H1 (cell line): ENCODE measurements around the gene TMEM221. TPM values are rescaled to one million over a fixed set of nuclear protein-coding genes. Genes with fewer than 3 reads are reported as not detected.

ENCODE experiments used
- CTCF ChIA-PET: fragments of 300-600 bp; sonication (Branson Sonifier 250); formaldehyde crosslinking; loops from one replicate; lab custom pipeline; 2021; ENCODE audit not compliant: partially characterized antibody; lab: Charles Lee
- POLR2A ChIA-PET: fragments of 300-600 bp; sonication (Branson Sonifier 250); formaldehyde crosslinking; loops from one replicate; lab custom pipeline; 2021; ENCODE audit warnings: inconsistent platforms; ENCODE audit not compliant: partially characterized antibody; lab: Charles Lee
- DNase-seq, 2 experiments: peaks; one replicate each; pipeline versions ENCODE4 v3.0.0 to v3.0.0-alpha.2; 2010 to 2022; ENCODE audit warnings: low spot score in 2 of 2, low read depth in 1 of 2, mixed read lengths in 1 of 2
- FAIRE-seq: peaks from 2 replicates; lab custom pipeline; 2011; peaks lifted over from hg19 to GRCh38; lab: Jason Lieb, UNC
- H2AFZ ChIP-seq: 2 replicates; pipeline ENCODE4 v1.8.1; 2012; ENCODE audit warnings: low read length, inconsistent platforms
- H2AK5ac ChIP-seq: 2 replicates; pipeline ENCODE4 v1.6.1; 2013; ENCODE audit warnings: low read depth, low read length
- H2BK120ac ChIP-seq: replicated peaks from 2 replicates; pipeline ENCODE3; 2013; ENCODE audit warnings: low read depth, low read length, inconsistent platforms
- H2BK12ac ChIP-seq: 2 replicates; pipeline ENCODE4 v1.6.1; 2013; ENCODE audit warnings: low read depth, low read length
- H2BK15ac ChIP-seq: 2 replicates; pipeline ENCODE4 v1.6.1; 2013; ENCODE audit warnings: low read length
- H2BK20ac ChIP-seq: 2 replicates; pipeline ENCODE4 v1.6.1; 2013; ENCODE audit warnings: low read length
- H2BK5ac ChIP-seq: 2 replicates; pipeline ENCODE4 v1.6.1; 2013; ENCODE audit warnings: low read depth, low read length
- H3K14ac ChIP-seq: 2 replicates; pipeline ENCODE4 v1.6.1; 2013; ENCODE audit warnings: inconsistent platforms; ENCODE audit not compliant: insufficient read length
- H3K18ac ChIP-seq: 2 replicates; pipeline ENCODE4 v1.6.1; 2013; ENCODE audit warnings: low read length; ENCODE audit errors: extremely low read depth
- H3K23ac ChIP-seq: 2 replicates; pipeline ENCODE4 v1.6.1; 2013; ENCODE audit warnings: inconsistent platforms; ENCODE audit not compliant: insufficient read length
- H3K23me2 ChIP-seq: 2 replicates; pipeline ENCODE4 v1.6.1; 2013; ENCODE audit warnings: low read depth, low read length
- H3K27ac ChIP-seq: 2 replicates; pipeline ENCODE4 v1.6.1; 2011; ENCODE audit warnings: low read depth, low read length, inconsistent platforms
- H3K27me3 ChIP-seq, 4 experiments: replicated peaks in 1 of 4; 1 replicate in 1 of 4; 2 replicates in 3 of 4; pipeline versions ENCODE4 v1.6.1 to v1.8.1; 2011 to 2013; ENCODE audit warnings: low read length in 3 of 4, mild to moderate bottlenecking in 3 of 4, inconsistent platforms in 2 of 4, mixed read lengths in 2 of 4, moderate library complexity in 1 of 4; ENCODE audit not compliant: control insufficient read depth in 3 of 4, insufficient read depth in 3 of 4; ENCODE audit errors: extremely low read depth in 1 of 4
- H3K36me3 ChIP-seq, 4 experiments: 2 replicates each; pipeline versions ENCODE4 v1.6.1 to v1.8.1; 2011 to 2013; ENCODE audit warnings: mild to moderate bottlenecking in 4 of 4, low read length in 3 of 4, moderate library complexity in 2 of 4, control low read depth in 1 of 4, inconsistent platforms in 1 of 4; ENCODE audit not compliant: insufficient read depth in 4 of 4, control insufficient read depth in 2 of 4
- H3K4ac ChIP-seq: replicated peaks from 2 replicates; pipeline ENCODE3; 2013; ENCODE audit warnings: low read length, low read depth, mixed read lengths, inconsistent platforms; ENCODE audit not compliant: insufficient read length
- H3K4me1 ChIP-seq, 4 experiments: replicated peaks in 1 of 4; 1 replicate in 1 of 4; 2 replicates in 3 of 4; pipeline versions ENCODE4 v1.6.1 to v1.8.1; 2011 to 2013; ENCODE audit warnings: low read length in 3 of 4, inconsistent platforms in 2 of 4, mixed read lengths in 1 of 4; ENCODE audit not compliant: insufficient read depth in 4 of 4, control insufficient read depth in 3 of 4
- H3K4me2 ChIP-seq, 2 experiments: 2 replicates each; pipeline versions ENCODE4 v1.6.1 to v1.8.1; 2011 to 2013; ENCODE audit warnings: low read depth in 2 of 2, low read length in 2 of 2, control low read depth in 1 of 2, inconsistent platforms in 1 of 2, mild to moderate bottlenecking in 1 of 2; ENCODE audit not compliant: insufficient read depth in 1 of 2
- H3K4me3 ChIP-seq, 4 experiments: fragments of 200-600, 300-600 bp in 1 of 4; sonication (generic), shearing (Covaris generic), sonication (Bioruptor Twin) in 1 of 4; 2 replicates each; pipeline versions ENCODE4 v1.5.1 to v1.8.1; 2011 to 2016; ENCODE audit warnings: low read length in 4 of 4, low read depth in 3 of 4, control low read depth in 2 of 4, inconsistent platforms in 2 of 4, mild to moderate bottlenecking in 2 of 4, mixed read lengths in 1 of 4, moderate library complexity in 1 of 4; ENCODE audit not compliant: insufficient read depth in 2 of 4; ENCODE audit errors: extremely low read depth in 1 of 4
- H3K56ac ChIP-seq: replicated peaks from 2 replicates; pipeline ENCODE3; 2013; ENCODE audit warnings: low read depth, mild to moderate bottlenecking, mixed read lengths, low read length, inconsistent platforms; ENCODE audit not compliant: insufficient read length
- H3K79me1 ChIP-seq: 2 replicates; pipeline ENCODE4 v1.6.1; 2013; ENCODE audit warnings: low read depth, low read length, control low read depth
- H3K79me2 ChIP-seq, 2 experiments: 2 replicates each; pipeline versions ENCODE4 v1.6.1 to v1.8.1; 2012 to 2013; ENCODE audit warnings: low read length in 2 of 2, mild to moderate bottlenecking in 2 of 2, inconsistent platforms in 1 of 2; ENCODE audit not compliant: insufficient read depth in 2 of 2, control insufficient read depth in 1 of 2
- H3K9ac ChIP-seq, 4 experiments: replicated peaks in 1 of 4; 1 replicate in 1 of 4; 2 replicates in 3 of 4; pipeline versions ENCODE4 v1.6.1 to v1.8.1; 2011 to 2013; ENCODE audit warnings: low read depth in 3 of 4, low read length in 3 of 4, control low read depth in 2 of 4, mild to moderate bottlenecking in 2 of 4, moderate library complexity in 2 of 4, inconsistent platforms in 1 of 4; ENCODE audit errors: extremely low read depth in 1 of 4
- H3K9me3 ChIP-seq, 2 experiments: 2 replicates each; pipeline versions ENCODE4 v1.6.1 to v1.8.1; 2012 to 2013; ENCODE audit warnings: mild to moderate bottlenecking in 2 of 2, moderate library complexity in 2 of 2, control low read depth in 1 of 2, inconsistent platforms in 1 of 2, low read depth in 1 of 2, low read length in 1 of 2, mixed read lengths in 1 of 2; ENCODE audit not compliant: insufficient read depth in 2 of 2
- H4K20me1 ChIP-seq, 2 experiments: replicated peaks in 1 of 2; 2 replicates each; pipeline versions ENCODE3 to v1.8.1; 2011 to 2013; ENCODE audit warnings: inconsistent platforms in 2 of 2, low read length in 2 of 2, mild to moderate bottlenecking in 1 of 2; ENCODE audit not compliant: insufficient read depth in 2 of 2, control insufficient read depth in 1 of 2
- H4K5ac ChIP-seq: 2 replicates; pipeline ENCODE4 v1.6.1; 2013; ENCODE audit warnings: low read length, low read depth, mixed read lengths, inconsistent platforms; ENCODE audit not compliant: insufficient read length
- H4K8ac ChIP-seq: 2 replicates; pipeline ENCODE4 v1.8.0; 2013; ENCODE audit warnings: mild to moderate bottlenecking, moderate library complexity, low read length, inconsistent platforms; ENCODE audit not compliant: insufficient read depth; ENCODE audit errors: extremely low read depth
- H4K91ac ChIP-seq: replicated peaks from 2 replicates; pipeline ENCODE3; 2013; ENCODE audit warnings: low read length, mixed read lengths, inconsistent platforms; ENCODE audit not compliant: insufficient read length
- ATF3 ChIP-seq: IDR thresholded peaks from 2 replicates; pipeline ENCODE4 v1.6.1; 2011; ENCODE audit warnings: low read depth, mild to moderate bottlenecking, low read length; ENCODE audit not compliant: insufficient read depth
- CREB1 ChIP-seq: IDR thresholded peaks from 2 replicates; pipeline ENCODE4 v1.6.1; 2012; ENCODE audit warnings: inconsistent platforms
- NANOG ChIP-seq: IDR thresholded peaks from 2 replicates; pipeline ENCODE4 v1.6.1; 2011; ENCODE audit warnings: low read length, low read depth, mild to moderate bottlenecking, inconsistent platforms; ENCODE audit not compliant: insufficient read depth, poor library complexity, severe bottlenecking
- POLR2A ChIP-seq, 2 experiments: IDR thresholded peaks; 1 replicate in 1 of 2; 2 replicates in 1 of 2; pipeline ENCODE4 v1.6.1; 2011; ENCODE audit warnings: low read depth in 2 of 2, low read length in 2 of 2, mild to moderate bottlenecking in 2 of 2; ENCODE audit errors: control extremely low read depth in 1 of 2
- POU5F1 ChIP-seq: IDR thresholded peaks from 2 replicates; pipeline ENCODE4 v1.6.1; 2011; ENCODE audit warnings: low read depth, mild to moderate bottlenecking, low read length, moderate library complexity
- RBBP5 ChIP-seq: IDR thresholded peaks from 2 replicates; pipeline ENCODE4 v1.7.1; 2012; ENCODE audit warnings: low read depth, mild to moderate bottlenecking, inconsistent platforms, low read length, moderate library complexity, borderline replicate concordance
- TAF1 ChIP-seq: IDR thresholded peaks from 2 replicates; pipeline ENCODE4 v1.6.1; 2011; ENCODE audit warnings: mild to moderate bottlenecking, low read depth, low read length
- WGBS, 2 experiments: shearing (Covaris generic) in 1 of 2; methylation state at CpG; one replicate each; pipeline versions ENCODE4 v1.1.6 to v1.1.7; 2013 to 2015; ENCODE audit warnings: low lambda C conversion rate in 2 of 2, mixed read lengths in 2 of 2, inconsistent platforms in 1 of 2, low coverage in 1 of 2, missing lambda C conversion rate in 1 of 2; ENCODE audit not compliant: insufficient replicate concordance in 2 of 2, insufficient coverage in 1 of 2, insufficient read length in 1 of 2; ENCODE audit errors: extremely low coverage in 1 of 2, missing lambda C conversion rate in 1 of 2; 5-methylcytosine and 5-hydroxymethylcytosine counted together
- polyA plus RNA-seq, 7 experiments: library from polyadenylated mRNA; depleted of rRNA in 3 of 7; stranded (reverse) in 5 of 7; unstranded in 2 of 7; fragments of >200 nt in 5 of 7; fragments of 200-250 nt in 2 of 7; gene quantifications; 1 replicate in 5 of 7; 2 replicates in 1 of 7; 4 replicates in 1 of 7; pipeline versions ENCODE4 v1.2.1 to v1.2.3, GENCODE V29; 2011 to 2013; ENCODE audit warnings: missing spikeins in 2 of 7, mixed read lengths in 2 of 7
- total RNA-seq: library from RNA; stranded (reverse); fragmentation: NEBNext Ultra II Directional; extraction: Animal tissue kit (Norgen Biotek cat#: 25700); gene quantifications from 2 replicates; pipeline ENCODE4 v1.2.1, GENCODE V29; 2021

Gene TMEM221
- total and polyA plus RNA-seq, 2 of the 8 experiments (the other 6 are each of a cell fraction or from before 2014, with no cell fraction given): 1.4 to 2.0 TPM

DNA sequence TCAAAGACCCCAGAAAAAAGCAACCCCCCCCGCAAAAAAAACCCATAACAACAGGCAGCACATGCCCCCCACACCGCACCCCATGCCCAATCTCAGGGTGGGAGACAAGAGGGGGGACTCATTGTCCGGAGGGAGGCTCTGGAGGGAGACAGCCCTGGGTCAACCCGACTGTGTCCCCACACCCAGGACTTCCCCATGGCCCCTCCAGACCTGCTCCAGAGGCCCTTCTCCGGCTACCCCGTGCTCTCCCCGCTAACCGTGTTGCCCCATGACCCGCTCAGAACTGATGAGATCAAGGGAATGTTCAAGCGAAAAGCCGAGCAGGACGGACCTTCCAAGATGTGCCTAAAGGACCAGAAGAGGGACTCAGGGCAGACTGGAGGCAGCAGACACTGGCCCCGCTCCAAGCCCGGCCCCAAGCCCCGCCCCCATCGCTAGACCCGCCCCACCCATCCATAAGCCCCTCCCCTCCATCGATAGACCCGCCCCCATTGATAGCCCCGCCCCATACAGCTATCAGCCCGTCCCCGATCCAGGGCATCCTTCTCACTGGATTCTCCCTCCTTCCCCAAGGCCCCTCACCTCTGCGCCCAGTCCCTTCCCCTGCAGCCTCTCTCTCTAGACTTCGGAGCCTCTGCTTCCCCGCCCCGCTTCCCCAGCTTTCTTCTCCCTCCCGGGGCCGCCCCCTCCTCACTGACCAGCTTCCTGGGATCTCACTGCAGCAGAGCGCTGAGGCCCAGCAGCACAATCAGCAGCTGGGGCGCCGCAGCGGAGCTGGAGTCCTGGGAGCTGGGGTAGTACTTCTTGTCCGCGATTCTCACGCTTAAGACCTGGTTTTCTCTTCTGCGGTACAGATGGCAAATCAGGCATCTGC is 45.2 kb downstream of the TMEM221 start:
- no peak overlapping the region for H3K23ac ChIP-seq
- no peak overlapping the region for H2BK20ac ChIP-seq
- H4K91ac ChIP-seq: peak overlapping the region; percentile 74
- no peak overlapping the region for H2BK120ac ChIP-seq
- ChIA-PET POLR2A (interaction anchor here (0.6 to 4.9 kb wide), 10 partner anchors 10 to 120 kb away, joined by 3 to 44 read pairs (median 3); partner anchors contain the start of gene MVB12A), CTCF (interaction anchor here (0.6 to 1.8 kb wide), 7 partner anchors 9 to 233 kb away, joined by 3 to 6 read pairs (median 3); no protein-coding TSS in a partner anchor)
- WGBS, 2 experiments: 34% methylated on average over 9 of the region's 36 CpGs; no CpG with 5 or more reads in 1 of the 2 experiments
- peaks cover 0 to 4% of the 10 kb centered on the region in 2 experiments; a peak in 1 of 4 replicates for H3K79me2 ChIP-seq
- H3K14ac ChIP-seq: no peak overlapping the region
- H2AFZ ChIP-seq: no peak overlapping the region
- peak overlapping the region; percentile 18 for H4K5ac ChIP-seq
- peak overlapping the region in 3 of 4 experiments; percentile 38 to 60 (median 51); a peak in 3 of 7 replicates for H3K9ac ChIP-seq
- H3K56ac ChIP-seq: no peak overlapping the region
- peak overlapping the region; percentile 77 to 79 for H3K4me2 ChIP-seq
- H2AK5ac ChIP-seq: no peak overlapping the region
- peaks cover 0 to 20% (median 1%) of the 10 kb centered on the region in 4 experiments; a peak in 3 of 8 replicates for H3K36me3 ChIP-seq
- H4K8ac ChIP-seq: no peak overlapping the region; the same call in 1 of the 2 replicates
- H3K23me2 ChIP-seq: peaks cover 10% of the 10 kb centered on the region; the same call in 1 of the 2 replicates
- TF ChIP-seq NANOG (no peak), RBBP5 (0 out of 2 replicates have a peak, but pooled peaks have one; percentile 25), POU5F1 (no peak), ATF3 (no peak), TAF1 (peak; percentile 69), POLR2A (IDR thresholded peaks at IDR 0.05; ENCODE audit: control extremely low read depth in 1 of 2, low read depth in 2 of 2, low read length in 2 of 2) (peak; percentile 17 to 27; a peak in 2 of 3 replicates), CREB1 (no peak)
- H3K18ac ChIP-seq: no peak overlapping the region; the same call in 1 of the 2 replicates
- H2BK5ac ChIP-seq: peak overlapping the region; percentile 60
- H3K4me1 ChIP-seq: peaks cover 4 to 23% (median 13%) of the 10 kb centered on the region in 4 experiments
- no peak overlapping the region for H3K27ac ChIP-seq
- H3K4me3 ChIP-seq: peak overlapping the region; percentile 44 to 75 (median 57)
- no peaks in the 10 kb centered on the region; a peak in 1 of 7 replicates for H3K27me3 ChIP-seq
- H2BK12ac ChIP-seq: peak overlapping the region; percentile 84; the same call in 1 of the 2 replicates
- H4K20me1 ChIP-seq: no peaks in the 10 kb centered on the region
- peak in 1 of 2 experiments; percentile 88 for DNase-seq
- no peak for FAIRE-seq
- H3K9me3 ChIP-seq: no peaks in the 10 kb centered on the region
- H2BK15ac ChIP-seq: no peak overlapping the region
- H3K4ac ChIP-seq: no peak overlapping the region
- H3K79me1 ChIP-seq: no peaks in the 10 kb centered on the region; the same call in 1 of the 2 replicates
